ENCODE results near the gene C3orf70. TPM values are rescaled to one million over a fixed set of nuclear protein-coding genes. Genes with fewer than 3 reads are reported as not detected.
A peak's percentile ranks its signal among the peaks of the same experiment; 100 is the strongest.

Gene C3orf70
- total and polyA plus RNA-seq, 2 of the 8 experiments (the other 6 are each of a cell fraction or from before 2014, with no cell fraction given): 1.7 to 2.0 TPM

GRCh38 chr3:185066251-185066650, 86.6 kb downstream of the C3orf70 start:
- FAIRE-seq: no peak
- 94% methylated on average over 4 of the region's 4 CpGs; no CpG with 5 or more reads in 1 of the 2 experiments for WGBS, 2 experiments (ENCODE audit: extremely low coverage in 1 of 2, insufficient coverage in 1 of 2, insufficient read length in 1 of 2, insufficient replicate concordance in 2 of 2, low coverage in 1 of 2, low lambda C conversion rate in 2 of 2, missing lambda C conversion rate in 1 of 2)
- CTCF ChIA-PET (ENCODE audit: partially characterized antibody): interaction anchor here (0.6 to 10.4 kb wide), 13 partner anchors 9 to 343 kb away, joined by 3 to 97 read pairs (median 3); no protein-coding TSS in a partner anchor

More at GRCh38 chr3:185066251-185066650, 86.6 kb downstream of the C3orf70 start:
- Histone ChIP-seq H2BK12ac (ENCODE audit: low read depth, low read length) (no peak overlapping the region), H3K18ac (ENCODE audit: extremely low read depth, low read length) (no peak overlapping the region), H3K27ac (ENCODE audit: low read depth, low read length) (no peak overlapping the region), H3K4me1 (replicated peaks in 1 of 4; ENCODE audit: control insufficient read depth in 3 of 4, insufficient read depth in 4 of 4, low read length in 3 of 4) (peaks cover 0 to 12% (median 6%) of the 10 kb centered on the region in 4 experiments; a peak in 6 of 7 replicates), H4K8ac (ENCODE audit: extremely low read depth, insufficient read depth, low read length) (no peak overlapping the region), H3K79me2 (ENCODE audit: control insufficient read depth in 1 of 2, insufficient read depth in 2 of 2, low read length in 2 of 2) (no peaks in the 10 kb centered on the region), H3K56ac (replicated peaks; ENCODE audit: insufficient read length, low read depth, low read length) (no peak overlapping the region), H3K4me2 (ENCODE audit: insufficient read depth in 1 of 2, low read depth in 2 of 2, low read length in 2 of 2) (no peak overlapping the region), H2AFZ (ENCODE audit: low read length) (no peak overlapping the region), H4K91ac (replicated peaks; ENCODE audit: insufficient read length, low read length) (no peak overlapping the region), H2BK20ac (ENCODE audit: low read length) (no peak overlapping the region), H3K9me3 (ENCODE audit: insufficient read depth in 2 of 2, low read depth in 1 of 2, low read length in 1 of 2) (peaks cover under 1 to 6% of the 10 kb centered on the region in 2 experiments; a peak in 1 of 4 replicates), H2BK120ac (replicated peaks; ENCODE audit: low read depth, low read length) (no peak overlapping the region), H3K79me1 (ENCODE audit: low read depth, low read length) (no peaks in the 10 kb centered on the region), H3K9ac (replicated peaks in 1 of 4; ENCODE audit: extremely low read depth in 1 of 4, low read depth in 3 of 4, low read length in 3 of 4) (no peak overlapping the region), H4K20me1 (replicated peaks in 1 of 2; ENCODE audit: control insufficient read depth in 1 of 2, insufficient read depth in 2 of 2, low read length in 2 of 2) (no peaks in the 10 kb centered on the region), H3K4ac (replicated peaks; ENCODE audit: insufficient read length, low read depth, low read length) (no peak overlapping the region), H3K23ac (ENCODE audit: insufficient read length) (no peak overlapping the region), H3K4me3 (ENCODE audit: extremely low read depth in 1 of 4, insufficient read depth in 2 of 4, low read depth in 3 of 4, low read length in 4 of 4) (no peak overlapping the region), H3K23me2 (ENCODE audit: low read depth, low read length) (no peaks in the 10 kb centered on the region), H2BK15ac (ENCODE audit: low read length) (no peak overlapping the region), H2BK5ac (ENCODE audit: low read depth, low read length) (no peak overlapping the region), H4K5ac (ENCODE audit: insufficient read length, low read depth, low read length) (no peak overlapping the region), H3K27me3 (replicated peaks in 1 of 4; ENCODE audit: control insufficient read depth in 3 of 4, extremely low read depth in 1 of 4, insufficient read depth in 3 of 4, low read length in 3 of 4) (no peaks in the 10 kb centered on the region), H2AK5ac (ENCODE audit: low read depth, low read length) (no peak overlapping the region), H3K14ac (ENCODE audit: insufficient read length) (no peak overlapping the region), H3K36me3 (ENCODE audit: control insufficient read depth in 2 of 4, insufficient read depth in 4 of 4, low read length in 3 of 4) (no peaks in the 10 kb centered on the region)
- TF ChIP-seq SAP30 (IDR thresholded peaks at IDR 0.05; ENCODE audit: insufficient read depth, insufficient replicate concordance, low read length): no peak
- no peak for TF ChIP-seq RXRA (IDR thresholded peaks at IDR 0.05; ENCODE audit: insufficient read depth, low read depth, low read length)
- no peak for TF ChIP-seq TCF12 (IDR thresholded peaks at IDR 0.05; ENCODE audit: low read depth, low read length)
- TF ChIP-seq BACH1 (IDR thresholded peaks at IDR 0.05; ENCODE audit: low read length): no peak
- TF ChIP-seq CEBPB (IDR thresholded peaks at IDR 0.05; ENCODE audit: low read depth, low read length): no peak
- TF ChIP-seq HDAC6 (IDR thresholded peaks at IDR 0.05; ENCODE audit: low read depth, low read length): no peak
- no peak for TF ChIP-seq TBP (IDR thresholded peaks at IDR 0.05; ENCODE audit: low read depth, low read length)
- TF ChIP-seq RFX5 (IDR thresholded peaks at IDR 0.05; ENCODE audit: borderline replicate concordance, low read depth, low read length): no peak
- TF ChIP-seq JUN (IDR thresholded peaks at IDR 0.05; ENCODE audit: low read depth, low read length): no peak
- POLR2A ChIA-PET (ENCODE audit: partially characterized antibody): no interaction called here
- peak in 1 of 2 experiments; percentile 22 for DNase-seq (ENCODE audit: low read depth in 1 of 2, low spot score in 2 of 2)
